Activated naive CD8-positive, alpha-beta T cell treated with anti-CD3 and anti-CD28 coated beads, Interleukin-2, amount 10 ng/mL, durations not matched to agents 7 days and 5 days (primary cell): Measurements from ENCODE around the gene CSNK1A1. TPM values are rescaled to one million over a fixed set of nuclear protein-coding genes. Genes with fewer than 3 reads are reported as not detected.
"Not testable (repeated sequence)": the region's sequence is repeated elsewhere in the genome, so short reads cannot be mapped to it uniquely, and the experiment has no call there.

ENCODE experiments used
- ATAC-seq: fragments of 150-1000 bp; cut with Tn5 transposase; one replicate; pipeline ENCODE4 v1.10.0; 2021; ENCODE audit warnings: low read depth, moderate library complexity
- POLR2A ChIA-PET: fragments of 350-600 bp; sonication (Branson Sonifier 250); formaldehyde crosslinking; loops from one replicate; lab custom pipeline; 2021; ENCODE audit warnings: antibody characterized with exemption; lab: Charles Lee
- DNase-seq: peaks from one replicate; pipeline ENCODE4 v3.0.0; 2021
- H3K27ac Mint-ChIP-seq: one replicate; pipeline ENCODE4 v1.8.0; 2022; ENCODE audit warnings: mild to moderate bottlenecking, mixed read lengths
- H3K27me3 Mint-ChIP-seq: one replicate; pipeline ENCODE4 v1.8.0; 2022; ENCODE audit warnings: mild to moderate bottlenecking, moderate library complexity, mixed read lengths
- H3K36me3 Mint-ChIP-seq: one replicate; pipeline ENCODE4 v1.8.0; 2021; ENCODE audit warnings: mild to moderate bottlenecking, mixed read lengths
- H3K4me1 Mint-ChIP-seq: one replicate; pipeline ENCODE4 v1.8.0; 2021; ENCODE audit warnings: mixed read lengths
- H3K4me3 Mint-ChIP-seq: one replicate; pipeline ENCODE4 v1.8.0; 2022; ENCODE audit warnings: mild to moderate bottlenecking, moderate library complexity, mixed read lengths
- H3K9me3 Mint-ChIP-seq: one replicate; pipeline ENCODE4 v1.8.0; 2021; ENCODE audit warnings: mixed read lengths
- total RNA-seq, 2 experiments: library from RNA; stranded (reverse); gene quantifications; one replicate each; pipeline ENCODE4 v1.2.3, GENCODE V29; 2021

The CSNK1A1 gene
- total RNA-seq, 2 experiments from 2014 or later: 176 to 191 TPM

DNA sequence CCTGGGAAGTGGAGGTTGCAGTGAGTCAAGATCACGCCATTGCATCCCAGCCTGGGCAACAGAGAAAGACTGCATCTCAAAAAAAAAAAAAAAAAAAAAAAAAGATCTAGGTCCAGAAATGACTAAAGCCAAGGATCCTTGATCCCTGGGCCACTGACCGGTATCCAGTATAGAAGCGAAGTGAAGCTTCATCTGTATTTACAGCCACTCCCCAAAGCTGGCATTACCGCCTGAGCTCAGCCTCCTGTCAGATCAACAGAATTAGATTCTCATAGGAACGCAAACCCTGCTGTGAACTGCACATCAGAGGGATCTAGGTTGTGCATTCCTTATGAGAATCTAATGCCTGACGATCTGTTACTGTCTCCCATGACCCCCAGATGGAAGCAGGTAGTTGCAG, 9.3 kb downstream of the CSNK1A1 start:
- Mint-ChIP-seq H3K27ac (no peak overlapping the region), H3K4me3 (no peak overlapping the region), H3K36me3 (peaks cover 29% of the 10 kb centered on the region), H3K9me3 (no peaks in the 10 kb centered on the region), H3K27me3 (no peaks in the 10 kb centered on the region), H3K4me1 (peaks cover 28% of the 10 kb centered on the region)
- no peak for ATAC-seq
- POLR2A ChIA-PET: interaction anchor here (0.7 to 1.8 kb wide), 2 partner anchors 8 to 101 kb away, joined by 4 to 8 read pairs; no protein-coding TSS in a partner anchor
- DNase-seq: no peak

DNA sequence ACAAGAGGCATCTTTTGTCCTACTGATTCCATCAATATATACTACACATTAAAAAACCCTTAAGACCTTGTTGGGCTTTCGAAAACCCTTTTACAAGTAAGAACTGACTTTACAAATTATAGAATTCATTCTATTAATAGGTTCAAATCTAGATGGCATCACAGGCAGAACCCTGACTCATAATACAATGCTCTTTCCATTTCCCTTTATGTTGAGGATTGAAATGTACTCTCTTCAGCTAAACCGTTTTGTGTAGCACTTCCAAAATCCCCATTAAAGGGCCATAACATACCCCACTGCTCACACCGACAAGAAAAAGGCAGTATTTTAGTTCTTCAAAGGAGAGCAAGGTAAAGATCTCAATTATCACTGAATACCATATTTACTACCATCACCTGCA, 11.2 kb downstream of the CSNK1A1 start:
- no peak overlapping the region for H3K4me3 Mint-ChIP-seq
- ATAC-seq: no peak
- H3K4me1 Mint-ChIP-seq: peaks cover 27% of the 10 kb centered on the region
- H3K36me3 Mint-ChIP-seq: peaks cover 29% of the 10 kb centered on the region
- no peaks in the 10 kb centered on the region for H3K27me3 Mint-ChIP-seq
- H3K9me3 Mint-ChIP-seq: no peaks in the 10 kb centered on the region
- POLR2A ChIA-PET: interaction anchor here (1.8 kb wide), 1 partner anchor 10 kb away, joined by 8 read pairs; no protein-coding TSS in a partner anchor
- DNase-seq: no peak
- no peak overlapping the region for H3K27ac Mint-ChIP-seq

DNA sequence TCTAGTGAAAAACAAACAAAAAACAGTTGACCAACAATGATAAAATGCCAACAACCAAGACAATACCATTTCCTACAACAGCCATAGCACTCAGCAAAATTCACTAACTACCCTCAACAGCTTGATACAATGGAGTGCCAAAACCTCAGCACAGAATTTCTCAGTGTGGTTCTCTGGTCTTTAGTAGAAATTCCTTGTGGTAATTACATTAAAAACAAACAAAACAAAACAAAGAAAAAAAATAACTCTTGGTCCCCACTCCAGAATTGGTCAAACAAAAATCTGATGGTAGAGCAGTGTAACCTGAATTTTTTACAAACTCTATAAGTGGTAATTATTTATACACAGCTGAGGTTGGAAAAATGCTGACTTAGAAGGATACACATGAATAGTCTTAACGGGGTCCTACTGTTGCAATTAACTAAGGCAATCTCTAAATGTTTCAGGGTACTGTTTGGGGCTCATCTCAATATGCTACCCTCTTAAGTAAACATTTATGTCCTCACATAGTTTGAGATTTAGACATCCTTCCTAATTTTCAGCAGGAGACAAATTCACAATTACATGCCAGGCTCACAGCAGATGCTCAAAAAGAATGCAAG, 13.8 kb downstream of the CSNK1A1 start:
- no peak for DNase-seq
- no peak for ATAC-seq
- POLR2A ChIA-PET: interaction anchor here (2.0 kb wide), 1 partner anchor 13 kb away, joined by 5 read pairs; no protein-coding TSS in a partner anchor
- H3K27me3 Mint-ChIP-seq: no peaks in the 10 kb centered on the region
- peaks cover 40% of the 10 kb centered on the region for H3K36me3 Mint-ChIP-seq
- no peaks in the 10 kb centered on the region for H3K9me3 Mint-ChIP-seq
- H3K4me1 Mint-ChIP-seq: peaks cover 33% of the 10 kb centered on the region
- H3K4me3 Mint-ChIP-seq: no peak overlapping the region
- H3K27ac Mint-ChIP-seq: no peak overlapping the region

DNA sequence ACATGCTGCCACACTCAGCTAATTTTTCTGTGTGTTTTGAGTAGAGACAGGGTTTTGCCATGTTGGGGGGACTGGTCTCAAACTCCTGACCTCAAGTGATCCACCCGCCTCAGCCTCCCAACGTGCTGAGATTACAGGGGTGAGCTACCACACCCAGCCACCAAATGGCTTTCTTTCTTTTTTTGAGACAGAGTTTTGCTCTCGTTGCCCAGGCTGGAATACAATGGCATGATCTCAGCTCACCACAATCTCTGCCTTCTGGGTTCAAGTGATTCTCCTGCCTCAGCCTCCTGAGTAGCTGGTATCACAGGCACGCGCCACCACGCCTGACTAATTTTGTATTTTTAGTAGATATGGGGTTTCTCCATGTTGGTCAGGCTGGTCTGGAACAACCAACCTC, 15.5 kb downstream of the CSNK1A1 start:
- H3K4me3 Mint-ChIP-seq, POLR2A ChIA-PET: not testable (repeated sequence)

DNA sequence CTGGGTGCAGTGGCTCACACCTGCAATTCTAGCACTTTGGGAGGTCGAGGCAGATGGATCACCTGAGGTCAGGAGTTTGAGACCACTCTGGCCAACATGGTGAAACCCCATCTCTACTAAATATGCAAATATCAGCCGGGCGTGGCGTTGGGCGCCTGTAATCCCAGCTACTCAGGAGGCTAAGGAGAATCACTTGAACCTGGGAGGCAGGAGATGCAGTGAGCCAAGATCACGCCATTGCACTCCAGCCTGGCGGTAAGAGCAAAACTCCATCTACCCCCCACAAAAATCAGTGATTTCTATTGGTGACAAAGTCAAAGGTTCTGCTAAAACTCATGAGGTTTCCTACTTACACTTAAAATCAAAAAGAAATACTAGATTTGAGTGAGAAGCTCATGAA, 18.8 kb downstream of the CSNK1A1 start:
- no peaks in the 10 kb centered on the region for H3K9me3 Mint-ChIP-seq
- ATAC-seq (no peak), DNase-seq (no peak)
- peaks cover 37% of the 10 kb centered on the region for H3K4me1 Mint-ChIP-seq
- no peaks in the 10 kb centered on the region for H3K27me3 Mint-ChIP-seq
- peaks cover 35% of the 10 kb centered on the region for H3K36me3 Mint-ChIP-seq
- H3K27ac Mint-ChIP-seq: no peak overlapping the region
- no peak overlapping the region for H3K4me3 Mint-ChIP-seq
- POLR2A ChIA-PET: no interaction called here

More for the DNA sequence above, 15.5 kb downstream of the CSNK1A1 start:
- H3K27ac Mint-ChIP-seq, H3K9me3 Mint-ChIP-seq, ATAC-seq, DNase-seq, H3K27me3 Mint-ChIP-seq: not testable (repeated sequence)
- peaks cover 29% of the 10 kb centered on the region for H3K4me1 Mint-ChIP-seq
- H3K36me3 Mint-ChIP-seq: peaks cover 39% of the 10 kb centered on the region

DNA sequence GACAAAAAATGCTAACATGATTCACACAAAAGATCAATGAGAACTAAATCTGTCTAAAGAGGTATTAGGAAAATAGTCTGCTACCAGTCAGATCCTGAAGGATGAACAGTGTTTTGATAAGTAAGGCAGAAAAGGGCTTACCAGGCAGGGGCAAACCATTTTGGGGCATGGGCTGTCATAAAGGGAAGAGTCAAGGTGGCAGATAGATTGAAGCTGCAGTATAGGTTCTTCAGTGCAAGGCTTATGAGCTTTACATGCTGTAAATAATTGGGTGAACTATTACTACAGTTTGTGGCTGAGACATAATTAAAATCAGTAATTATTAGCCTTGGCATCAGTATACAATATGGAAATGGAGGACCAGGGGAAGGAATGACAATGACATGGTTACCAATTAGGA, 21.8 kb downstream of the CSNK1A1 start:
- POLR2A ChIA-PET: no interaction called here
- no peak for DNase-seq
- Mint-ChIP-seq H3K27ac (no peak overlapping the region), H3K4me3 (no peak overlapping the region), H3K27me3 (no peaks in the 10 kb centered on the region), H3K4me1 (peaks cover 37% of the 10 kb centered on the region), H3K36me3 (peaks cover 24% of the 10 kb centered on the region), H3K9me3 (no peaks in the 10 kb centered on the region)
- no peak for ATAC-seq

DNA sequence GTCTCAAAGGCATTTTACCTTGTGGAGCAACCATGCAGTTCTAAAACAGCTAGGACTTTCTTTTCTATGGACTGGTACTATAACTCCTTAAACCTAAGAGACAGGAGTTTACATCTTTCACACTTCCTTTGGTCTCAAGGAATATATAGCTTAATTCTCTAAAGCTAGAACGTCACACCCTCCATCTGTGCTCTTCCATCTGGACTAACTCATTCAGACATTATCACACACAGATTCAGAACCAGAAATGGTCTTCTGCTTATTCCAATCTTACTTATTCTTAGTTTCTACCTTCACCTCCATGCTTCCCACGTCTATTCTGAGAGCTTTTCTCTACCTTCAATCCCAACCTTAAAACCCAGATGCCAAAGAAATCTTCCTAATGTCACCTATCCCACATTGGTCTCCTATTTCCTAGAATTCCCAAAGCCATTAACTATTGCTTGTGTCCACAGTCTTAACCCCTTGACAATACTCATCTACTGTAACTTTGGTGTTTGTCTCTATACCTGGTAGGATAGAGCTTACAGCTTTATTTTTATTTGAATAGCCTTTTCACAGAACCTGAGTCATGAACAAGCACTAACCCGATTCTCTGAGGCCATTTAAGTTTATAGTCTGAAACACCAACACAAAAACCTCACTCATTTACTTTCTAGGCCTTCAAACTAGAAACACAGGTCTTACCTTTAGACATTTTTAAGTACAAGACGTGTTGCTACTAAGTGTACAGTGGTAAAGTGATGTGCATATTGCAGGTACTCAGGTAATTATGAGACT, 22.8 kb downstream of the CSNK1A1 start:
- no peak overlapping the region for H3K4me3 Mint-ChIP-seq
- ATAC-seq (no peak), DNase-seq (no peak)
- POLR2A ChIA-PET: no interaction called here
- no peaks in the 10 kb centered on the region for H3K9me3 Mint-ChIP-seq
- peaks cover 35% of the 10 kb centered on the region for H3K4me1 Mint-ChIP-seq
- no peak overlapping the region for H3K27ac Mint-ChIP-seq
- no peaks in the 10 kb centered on the region for H3K27me3 Mint-ChIP-seq
- peaks cover 26% of the 10 kb centered on the region for H3K36me3 Mint-ChIP-seq

DNA sequence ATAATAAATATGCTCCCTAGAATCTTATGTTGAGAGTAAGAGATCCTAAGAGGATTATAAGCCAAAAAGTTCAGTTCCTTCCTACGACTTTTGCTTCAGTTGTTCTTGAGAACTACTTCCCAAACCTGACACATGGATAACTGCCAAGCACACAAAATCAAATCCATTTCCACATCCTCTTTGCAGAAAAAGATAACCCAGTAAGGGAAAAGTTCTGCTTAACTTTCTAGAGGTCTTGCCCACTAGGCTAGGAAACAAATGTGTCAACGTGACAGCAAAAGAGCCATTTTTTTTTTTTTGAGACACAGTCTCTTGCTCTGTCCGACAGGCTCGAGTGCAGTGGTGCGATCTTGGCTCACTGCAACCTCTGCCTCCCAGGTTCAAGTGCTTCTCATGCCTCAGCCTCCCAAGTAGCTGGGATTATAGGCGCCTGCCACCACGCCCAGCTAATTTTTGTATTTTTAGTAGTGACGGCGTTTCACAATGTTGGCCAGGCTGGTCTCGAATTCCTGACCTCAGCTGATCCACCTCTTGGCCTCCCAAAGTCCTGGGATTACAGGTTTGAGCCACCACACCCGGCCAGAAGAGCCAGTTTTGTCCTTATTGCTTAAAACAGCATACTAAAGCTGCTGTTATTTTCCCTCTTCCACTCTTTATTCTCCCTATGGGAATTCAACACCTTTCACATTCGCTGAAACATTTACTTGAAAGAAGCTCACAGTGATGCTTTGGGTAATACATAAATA, 24.2 kb downstream of the CSNK1A1 start:
- H3K4me1 Mint-ChIP-seq: peaks cover 35% of the 10 kb centered on the region
- no peak overlapping the region for H3K27ac Mint-ChIP-seq
- POLR2A ChIA-PET: no interaction called here
- no peaks in the 10 kb centered on the region for H3K9me3 Mint-ChIP-seq
- DNase-seq (no peak), ATAC-seq (no peak)
- H3K36me3 Mint-ChIP-seq: peaks cover 23% of the 10 kb centered on the region
- H3K27me3 Mint-ChIP-seq: no peaks in the 10 kb centered on the region
- no peak overlapping the region for H3K4me3 Mint-ChIP-seq

DNA sequence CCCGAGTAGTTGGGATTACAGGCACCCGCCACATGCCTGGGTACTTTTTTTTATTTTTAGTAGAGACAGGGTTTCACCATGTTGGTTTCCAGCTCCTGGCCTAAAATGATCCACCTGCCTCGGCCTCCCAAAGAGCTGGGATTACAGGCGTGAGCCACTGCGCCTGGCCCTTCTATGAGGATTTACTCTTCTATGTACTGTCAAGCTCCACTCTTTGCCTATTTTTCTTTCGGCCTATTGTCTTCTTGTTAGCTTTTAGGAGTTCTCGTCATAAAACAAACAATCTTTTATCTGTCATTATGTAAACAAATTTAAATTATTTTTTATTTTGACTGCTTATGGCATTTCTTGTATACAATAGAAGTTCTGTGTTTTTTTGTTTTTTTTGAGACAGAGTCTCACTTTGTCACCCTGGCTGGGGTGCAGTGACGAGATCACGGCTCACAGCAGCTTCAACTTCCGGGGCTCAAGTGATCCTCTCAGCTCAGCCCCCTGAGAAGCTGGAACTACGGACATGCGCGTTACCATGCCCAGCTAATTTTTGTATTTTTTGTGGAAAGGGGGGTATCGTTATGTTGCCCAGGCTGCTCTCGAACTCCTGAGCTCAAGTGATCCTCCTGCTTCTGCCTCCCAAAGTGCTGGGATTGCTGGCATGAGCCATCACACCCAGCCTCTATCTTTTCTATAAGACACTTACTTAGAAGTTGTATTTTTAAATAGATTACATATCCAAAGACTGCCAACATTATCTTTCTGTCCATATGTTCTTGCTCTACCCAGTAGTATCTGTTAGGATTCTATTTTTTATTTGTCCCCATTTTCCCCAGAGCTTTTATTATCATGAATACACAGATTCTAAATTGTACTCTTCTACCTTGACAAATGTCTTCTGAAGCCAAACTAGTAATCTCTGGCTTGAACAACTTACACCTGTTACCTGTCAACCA, 29.2 kb downstream of the CSNK1A1 start:
- peaks cover 32% of the 10 kb centered on the region for H3K4me1 Mint-ChIP-seq
- H3K27me3 Mint-ChIP-seq: no peaks in the 10 kb centered on the region
- H3K27ac Mint-ChIP-seq: no peak overlapping the region
- ATAC-seq: no peak
- H3K36me3 Mint-ChIP-seq: peaks cover 30% of the 10 kb centered on the region
- POLR2A ChIA-PET: no interaction called here
- no peak overlapping the region for H3K4me3 Mint-ChIP-seq
- no peaks in the 10 kb centered on the region for H3K9me3 Mint-ChIP-seq
- DNase-seq: no peak

DNA sequence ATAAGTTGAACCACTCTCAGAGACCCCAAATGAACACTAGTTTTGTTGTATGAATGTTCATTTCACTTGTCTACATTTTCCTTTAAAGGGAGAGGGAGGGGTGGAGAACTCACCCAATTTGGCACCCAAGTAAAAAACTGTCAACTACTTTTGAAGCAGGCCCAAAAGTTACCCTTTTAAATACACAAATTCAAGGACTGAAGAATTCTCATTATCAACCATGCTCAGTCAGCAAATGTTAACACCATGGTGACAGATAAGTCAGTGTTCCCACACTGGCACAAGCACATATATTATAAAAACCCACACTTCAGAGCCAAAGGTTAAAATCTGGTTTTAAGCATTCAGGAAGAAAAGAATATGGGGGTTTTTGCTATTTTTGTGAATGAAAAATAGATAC, 31.6 kb downstream of the CSNK1A1 start:
- Mint-ChIP-seq H3K4me1 (peaks cover 30% of the 10 kb centered on the region), H3K36me3 (peaks cover 29% of the 10 kb centered on the region), H3K27me3 (no peaks in the 10 kb centered on the region), H3K9me3 (no peaks in the 10 kb centered on the region), H3K27ac (peak overlapping the region; percentile 7), H3K4me3 (no peak overlapping the region)
- POLR2A ChIA-PET: interaction anchor here (1.6 kb wide), 1 partner anchor 32 kb away, joined by 11 read pairs; the partner anchor contains the start of gene CSNK1A1
- no peak for ATAC-seq
- DNase-seq: no peak

DNA sequence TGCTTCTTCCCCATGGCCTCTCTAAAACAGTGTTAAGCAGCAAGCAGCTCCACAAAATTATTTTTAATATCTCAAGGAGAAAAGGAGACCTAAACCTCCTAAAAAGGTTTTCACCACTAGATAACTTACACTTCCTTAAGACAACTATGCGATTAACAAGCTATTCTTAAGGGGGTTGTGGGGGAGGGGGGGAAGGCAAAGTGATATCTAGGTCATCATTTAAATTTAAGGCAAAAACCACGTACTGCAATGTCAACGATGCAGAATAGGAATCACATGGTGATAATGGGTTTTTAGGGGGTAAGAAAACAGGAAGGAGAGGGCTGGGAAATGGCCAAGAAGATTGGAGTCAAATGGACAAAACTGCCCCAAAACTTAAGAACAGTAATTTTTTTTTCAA, 32.6 kb downstream of the CSNK1A1 start:
- Mint-ChIP-seq H3K27ac (no peak overlapping the region), H3K4me3 (no peak overlapping the region), H3K4me1 (peaks cover 30% of the 10 kb centered on the region), H3K36me3 (peaks cover 21% of the 10 kb centered on the region), H3K27me3 (no peaks in the 10 kb centered on the region), H3K9me3 (no peaks in the 10 kb centered on the region)
- POLR2A ChIA-PET: interaction anchor here (1.6 kb wide), 1 partner anchor 33 kb away, joined by 11 read pairs; the partner anchor contains the start of gene CSNK1A1
- no peak for DNase-seq
- ATAC-seq: no peak

DNA sequence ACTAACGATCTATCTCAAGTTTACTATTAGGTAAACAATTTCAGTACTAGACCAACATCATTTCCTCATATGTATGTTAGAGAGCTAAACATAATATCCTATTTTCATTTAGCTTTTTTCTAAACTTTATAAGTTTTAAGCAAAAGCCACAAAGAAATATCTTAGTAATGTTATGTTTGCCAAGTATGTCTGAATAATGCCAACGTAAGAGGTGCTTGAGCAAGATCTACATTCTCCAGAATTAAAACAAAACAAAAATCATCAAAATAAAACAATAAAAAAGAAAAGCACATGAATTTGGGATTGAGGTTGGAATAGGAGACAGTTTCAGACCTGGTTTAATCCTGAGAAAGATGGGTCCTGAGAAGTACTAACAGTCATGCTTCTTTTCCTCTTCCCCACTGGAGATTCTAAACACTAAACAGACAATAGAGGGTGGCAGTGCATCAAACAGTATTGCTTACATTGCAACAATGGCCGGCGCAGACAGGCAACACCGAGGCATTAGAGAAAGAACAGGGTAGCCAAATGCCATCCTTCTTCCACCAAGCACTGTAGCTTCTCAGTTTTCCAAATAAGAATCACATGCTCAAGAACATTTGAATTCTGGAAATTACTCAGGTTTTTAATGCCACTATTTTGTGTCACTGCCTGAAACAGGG, 33.6 kb downstream of the CSNK1A1 start:
- Mint-ChIP-seq H3K27me3 (no peaks in the 10 kb centered on the region), H3K27ac (no peak overlapping the region), H3K9me3 (no peaks in the 10 kb centered on the region), H3K4me1 (peaks cover 28% of the 10 kb centered on the region), H3K4me3 (no peak overlapping the region), H3K36me3 (peaks cover 23% of the 10 kb centered on the region)
- ATAC-seq: no peak
- DNase-seq: no peak
- POLR2A ChIA-PET: interaction anchor here (0.5 kb wide), 1 partner anchor 171 kb away, joined by 3 read pairs; no protein-coding TSS in a partner anchor
